Measurements from ENCODE around the gene DNAH3. TPM values are rescaled to one million over a fixed set of nuclear protein-coding genes. Genes with fewer than 3 reads are reported as not detected.

Gene DNAH3
- total RNA-seq, 1 experiment from 2014 or later = 4.4 TPM

GRCh38 chr16:20944861-20945574 is 205.6 kb downstream of the DNAH3 start:
- no peaks in the 10 kb centered on the region for H3K27me3 Mint-ChIP-seq (ENCODE audit: insufficient read depth, unreplicated experiment)
- intact Hi-C loops (cut with micrococcal nuclease; ENCODE audit: unreplicated experiment) = no loop called here
- POLR2A ChIA-PET = no interaction called here
- no peaks in the 10 kb centered on the region for H3K9me3 Mint-ChIP-seq (ENCODE audit: unreplicated experiment)
- H3K4me3 Mint-ChIP-seq (ENCODE audit: unreplicated experiment) = no peak overlapping the region
- H3K36me3 ChIP-seq (ENCODE audit: control insufficient read depth, insufficient read depth, low read length) = no peaks in the 10 kb centered on the region
- no TSS peak for BruUV-seq (replicated peaks)
- peaks cover 12% of the 10 kb centered on the region; the same call in 1 of the 2 replicates for H3K4me1 ChIP-seq
- no peak overlapping the region for H3K4me3 ChIP-seq (ENCODE audit: low read depth, low read length)
- CTCF ChIA-PET = no interaction called here
- no peak for DNase-seq
- no peaks in the 10 kb centered on the region for H3K9me3 ChIP-seq
- no peaks in the 10 kb centered on the region for H3K36me3 Mint-ChIP-seq (ENCODE audit: insufficient read depth, unreplicated experiment)
- H3K27ac Mint-ChIP-seq (ENCODE audit: unreplicated experiment) = no peak overlapping the region
- peaks cover 14% of the 10 kb centered on the region for H3K4me1 Mint-ChIP-seq (ENCODE audit: low read depth, unreplicated experiment)
- no peaks in the 10 kb centered on the region for H3K27me3 ChIP-seq (replicated peaks; ENCODE audit: control insufficient read depth, insufficient read depth, low read length)
- TF ChIP-seq CTCF (IDR thresholded peaks at IDR 0.05; ENCODE audit: insufficient read depth in 1 of 2, low read depth in 1 of 2, low read length in 1 of 2, severe bottlenecking in 1 of 2, unreplicated experiment in 1 of 2) = peak in 1 of 2 experiments; percentile 10

DNA sequence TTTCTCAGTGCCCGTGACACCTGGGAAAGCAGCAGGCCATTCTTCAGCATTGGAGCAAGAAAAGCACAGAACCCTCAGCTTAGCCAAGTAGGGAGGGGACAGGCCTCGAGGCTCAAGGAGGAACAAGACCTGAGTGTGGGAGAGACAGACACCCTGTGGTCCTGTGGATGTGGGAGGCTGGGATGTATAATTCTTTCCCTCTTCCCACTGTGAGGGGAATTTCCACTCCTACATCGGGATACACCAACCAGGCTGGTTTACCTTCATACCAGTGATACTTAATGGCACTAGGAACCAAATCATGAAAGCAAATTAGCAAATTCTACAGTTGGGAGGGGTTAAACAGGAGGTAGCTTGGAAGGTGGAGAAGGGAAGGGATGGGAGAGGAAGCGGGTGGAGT is 208.4 kb downstream of the DNAH3 start:
- H3K4me1 ChIP-seq = peaks cover 30% of the 10 kb centered on the region
- no TSS peak for BruUV-seq (replicated peaks)
- Mint-ChIP-seq H3K4me1 (ENCODE audit: low read depth, unreplicated experiment) (peaks cover 14% of the 10 kb centered on the region), H3K9me3 (ENCODE audit: unreplicated experiment) (no peaks in the 10 kb centered on the region), H3K27ac (ENCODE audit: unreplicated experiment) (no peak overlapping the region), H3K27me3 (ENCODE audit: insufficient read depth, unreplicated experiment) (no peaks in the 10 kb centered on the region), H3K36me3 (ENCODE audit: insufficient read depth, unreplicated experiment) (no peaks in the 10 kb centered on the region), H3K4me3 (ENCODE audit: unreplicated experiment) (no peak overlapping the region)
- no peak overlapping the region for H3K4me3 ChIP-seq (ENCODE audit: low read depth, low read length)
- no peak for DNase-seq
- no peaks in the 10 kb centered on the region for H3K36me3 ChIP-seq (ENCODE audit: control insufficient read depth, insufficient read depth, low read length)
- intact Hi-C loops (cut with micrococcal nuclease; ENCODE audit: unreplicated experiment) = no loop called here
- H3K9me3 ChIP-seq = no peaks in the 10 kb centered on the region
- ChIA-PET POLR2A (no interaction called here), CTCF (interaction anchor here (0.6 kb wide), 2 partner anchors 59 to 203 kb away, joined by 3 to 6 read pairs; no protein-coding TSS in a partner anchor)
- no peak for TF ChIP-seq CTCF (IDR thresholded peaks at IDR 0.05; ENCODE audit: insufficient read depth in 1 of 2, low read depth in 1 of 2, low read length in 1 of 2, severe bottlenecking in 1 of 2, unreplicated experiment in 1 of 2)
- no peaks in the 10 kb centered on the region for H3K27me3 ChIP-seq (replicated peaks; ENCODE audit: control insufficient read depth, insufficient read depth, low read length)

DNA sequence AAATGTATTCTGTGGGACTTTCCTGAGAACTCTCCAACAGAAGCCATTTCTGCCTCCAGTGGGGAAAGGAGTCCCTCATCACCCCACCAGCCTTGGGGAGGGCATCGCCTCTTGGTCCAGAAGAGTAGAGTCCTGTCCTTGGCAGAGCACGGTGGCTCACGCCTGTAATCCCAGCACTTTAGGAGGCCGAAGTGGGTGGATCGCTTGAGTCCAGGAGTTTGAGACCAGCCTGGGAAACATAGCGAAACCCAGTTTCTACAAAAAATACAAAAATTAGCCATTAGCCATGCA is 209.1 kb downstream of the DNAH3 start:
- ChIA-PET POLR2A (no interaction called here), CTCF (no interaction called here)
- DNase-seq = no peak
- Histone ChIP-seq H3K4me1 (peaks cover 37% of the 10 kb centered on the region), H3K9me3 (no peaks in the 10 kb centered on the region), H3K4me3 (ENCODE audit: low read depth, low read length) (no peak overlapping the region), H3K36me3 (ENCODE audit: control insufficient read depth, insufficient read depth, low read length) (no peaks in the 10 kb centered on the region), H3K27me3 (replicated peaks; ENCODE audit: control insufficient read depth, insufficient read depth, low read length) (no peaks in the 10 kb centered on the region)
- Mint-ChIP-seq H3K4me3 (ENCODE audit: unreplicated experiment) (no peak overlapping the region), H3K36me3 (ENCODE audit: insufficient read depth, unreplicated experiment) (no peaks in the 10 kb centered on the region), H3K27me3 (ENCODE audit: insufficient read depth, unreplicated experiment) (no peaks in the 10 kb centered on the region), H3K9me3 (ENCODE audit: unreplicated experiment) (no peaks in the 10 kb centered on the region), H3K27ac (ENCODE audit: unreplicated experiment) (no peak overlapping the region), H3K4me1 (ENCODE audit: low read depth, unreplicated experiment) (peaks cover 14% of the 10 kb centered on the region)
- intact Hi-C loops (cut with micrococcal nuclease; ENCODE audit: unreplicated experiment) = no loop called here
- no TSS peak for BruUV-seq (replicated peaks)
- no peak for TF ChIP-seq CTCF (IDR thresholded peaks at IDR 0.05; ENCODE audit: insufficient read depth in 1 of 2, low read depth in 1 of 2, low read length in 1 of 2, severe bottlenecking in 1 of 2, unreplicated experiment in 1 of 2)

Data from Caco-2 (cell line).